Osteocyte (in vitro differentiated cells): ENCODE data around the gene STRN. TPM values are rescaled to one million over a fixed set of nuclear protein-coding genes. Genes with fewer than 3 reads are reported as not detected.
"Not testable (repeated sequence)": the region's sequence is repeated elsewhere in the genome, so short reads cannot be mapped to it uniquely, and the experiment has no call there.

ENCODE experiments used
- DNase-seq: peaks from one replicate; pipeline ENCODE4 v3.0.0; 2021; ENCODE audit warnings: mixed read lengths; ENCODE audit not compliant: unreplicated experiment; ENCODE audit errors: extremely low spot score
- H3K27ac Mint-ChIP-seq: one replicate; pipeline ENCODE4 v1.8.0; 2021; ENCODE audit warnings: mild to moderate bottlenecking, mixed read lengths; ENCODE audit not compliant: unreplicated experiment
- H3K27me3 Mint-ChIP-seq: one replicate; pipeline ENCODE4 v1.8.0; 2021; ENCODE audit warnings: mixed read lengths; ENCODE audit not compliant: unreplicated experiment
- H3K36me3 Mint-ChIP-seq: one replicate; pipeline ENCODE4 v1.8.0; 2021; ENCODE audit warnings: mixed read lengths; ENCODE audit not compliant: unreplicated experiment
- H3K4me1 Mint-ChIP-seq: one replicate; pipeline ENCODE4 v1.8.0; 2021; ENCODE audit warnings: mixed read lengths; ENCODE audit not compliant: unreplicated experiment
- H3K4me3 Mint-ChIP-seq: one replicate; pipeline ENCODE4 v1.8.0; 2021; ENCODE audit warnings: mild to moderate bottlenecking, moderate library complexity, mixed read lengths; ENCODE audit not compliant: unreplicated experiment
- H3K9me3 Mint-ChIP-seq: one replicate; pipeline ENCODE4 v1.8.0; 2021; ENCODE audit warnings: mixed read lengths; ENCODE audit not compliant: unreplicated experiment
- total RNA-seq: library from RNA; stranded (reverse); gene quantifications from 2 replicates; pipeline ENCODE4 v1.2.1, GENCODE V29; 2021
- TF ChIP-seq, protein P1 (sequence below): fragments of 200-600 bp; sonication (generic); IDR thresholded peaks from 2 replicates; pipeline ENCODE4 v1.5.0; 2021; ENCODE audit warnings: antibody characterized with exemption, mild to moderate bottlenecking, moderate library complexity

The STRN gene
- total RNA-seq, 1 donor from 2014 or later, result 27.2 TPM

DNA sequence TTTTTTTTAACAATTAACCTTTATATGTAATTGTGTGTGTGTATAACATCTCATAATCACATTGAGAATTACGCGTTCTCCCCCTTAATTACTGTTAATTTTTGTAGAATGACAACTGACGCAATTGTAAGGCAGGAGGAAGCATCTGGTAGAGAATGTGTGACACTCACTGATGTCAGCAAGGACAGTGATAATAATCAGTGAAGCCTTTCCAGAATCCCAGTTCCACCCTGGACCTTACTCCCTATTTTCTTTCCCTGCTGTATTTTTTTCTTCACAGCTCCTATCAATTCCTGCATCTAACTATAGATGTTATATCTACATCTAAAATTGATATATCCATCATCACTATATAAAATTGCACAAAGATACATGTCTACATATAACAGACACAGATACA is 16.1 kb upstream of the STRN start:
- no peak overlapping the region for H3K4me3 Mint-ChIP-seq

GRCh38 chr2:36981911-36982310 is 15.6 kb upstream of the STRN start:
- Mint-ChIP-seq H3K4me1 (no peaks in the 10 kb centered on the region), H3K4me3 (no peak overlapping the region), H3K27ac (no peak overlapping the region), H3K36me3 (peaks cover 8% of the 10 kb centered on the region), H3K27me3 (no peaks in the 10 kb centered on the region), H3K9me3 (no peaks in the 10 kb centered on the region)
- TF ChIP-seq, protein P1, sequence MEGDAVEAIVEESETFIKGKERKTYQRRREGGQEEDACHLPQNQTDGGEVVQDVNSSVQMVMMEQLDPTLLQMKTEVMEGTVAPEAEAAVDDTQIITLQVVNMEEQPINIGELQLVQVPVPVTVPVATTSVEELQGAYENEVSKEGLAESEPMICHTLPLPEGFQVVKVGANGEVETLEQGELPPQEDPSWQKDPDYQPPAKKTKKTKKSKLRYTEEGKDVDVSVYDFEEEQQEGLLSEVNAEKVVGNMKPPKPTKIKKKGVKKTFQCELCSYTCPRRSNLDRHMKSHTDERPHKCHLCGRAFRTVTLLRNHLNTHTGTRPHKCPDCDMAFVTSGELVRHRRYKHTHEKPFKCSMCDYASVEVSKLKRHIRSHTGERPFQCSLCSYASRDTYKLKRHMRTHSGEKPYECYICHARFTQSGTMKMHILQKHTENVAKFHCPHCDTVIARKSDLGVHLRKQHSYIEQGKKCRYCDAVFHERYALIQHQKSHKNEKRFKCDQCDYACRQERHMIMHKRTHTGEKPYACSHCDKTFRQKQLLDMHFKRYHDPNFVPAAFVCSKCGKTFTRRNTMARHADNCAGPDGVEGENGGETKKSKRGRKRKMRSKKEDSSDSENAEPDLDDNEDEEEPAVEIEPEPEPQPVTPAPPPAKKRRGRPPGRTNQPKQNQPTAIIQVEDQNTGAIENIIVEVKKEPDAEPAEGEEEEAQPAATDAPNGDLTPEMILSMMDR, result no peak
- no peak for DNase-seq

More for the DNA sequence above, 16.1 kb upstream of the STRN start:
- Mint-ChIP-seq H3K27ac (no peak overlapping the region), H3K9me3 (no peaks in the 10 kb centered on the region), H3K36me3 (peaks cover 10% of the 10 kb centered on the region), H3K27me3 (no peaks in the 10 kb centered on the region), H3K4me1 (no peaks in the 10 kb centered on the region)
- TF ChIP-seq, protein P1, result no peak
- DNase-seq, result no peak

DNA sequence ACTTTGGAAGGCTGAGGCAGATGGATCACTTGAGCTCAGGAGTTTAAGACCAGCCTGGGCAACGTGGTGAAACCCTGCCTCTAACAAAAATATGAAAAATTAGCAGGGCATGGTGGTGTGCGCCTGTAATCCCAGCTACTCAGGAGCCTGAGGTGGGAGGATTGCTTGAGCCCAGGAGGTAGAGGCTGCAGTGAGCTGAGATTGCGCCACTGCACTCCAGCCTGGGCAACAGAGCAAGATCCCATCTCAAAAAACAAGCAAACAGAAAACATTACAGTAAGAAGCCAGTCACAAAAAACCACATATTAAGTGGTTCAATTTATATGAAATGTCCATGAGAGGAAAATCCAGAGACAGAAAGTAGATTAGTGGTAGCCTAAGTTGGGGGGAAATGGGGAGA is 12.7 kb upstream of the STRN start:
- H3K4me1 Mint-ChIP-seq, H3K27ac Mint-ChIP-seq, H3K36me3 Mint-ChIP-seq, H3K27me3 Mint-ChIP-seq, DNase-seq, H3K4me3 Mint-ChIP-seq, H3K9me3 Mint-ChIP-seq: not testable (repeated sequence)

GRCh38 chr2:36976065-36976464 is 9.7 kb upstream of the STRN start:
- Mint-ChIP-seq H3K27ac (no peak overlapping the region), H3K27me3 (no peaks in the 10 kb centered on the region), H3K4me3 (no peak overlapping the region), H3K4me1 (no peaks in the 10 kb centered on the region), H3K36me3 (peaks cover 3% of the 10 kb centered on the region), H3K9me3 (no peaks in the 10 kb centered on the region)
- no peak for DNase-seq
- TF ChIP-seq, protein P1, result no peak

- H3K27me3 Mint-ChIP-seq, result no peaks in the 10 kb centered on the region
- H3K4me3 Mint-ChIP-seq, result no peak overlapping the region
These were observed 9.0 kb upstream of the STRN start for GRCh38 chr2:36975306-36975705.

More at GRCh38 chr2:36975306-36975705, 9.0 kb upstream of the STRN start:
- TF ChIP-seq, protein P1, result no peak
- Mint-ChIP-seq H3K4me1 (no peaks in the 10 kb centered on the region), H3K27ac (no peak overlapping the region), H3K9me3 (no peaks in the 10 kb centered on the region), H3K36me3 (peaks cover 1% of the 10 kb centered on the region)
- DNase-seq, result no peak
